GM13976 (cell line): ENCODE results near the gene MEX3A.

Experiments used
- DNase-seq: peaks from one replicate; pipeline ENCODE4 v3.0.0; 2012; ENCODE audit warnings: low spot score
- in situ Hi-C: fragments of 300-500 bp; cut with MboI; formaldehyde crosslinking; loops from one replicate; pipeline ENCODE4 v1.12.0; 2022; ENCODE audit warnings: low sequenced_read_pairs, mixed read lengths, inconsistent platforms; ENCODE audit not compliant: unreplicated experiment
- TF ChIP-seq, protein P1 (sequence below): IDR thresholded peaks from 2 replicates; pipeline ENCODE4 v1.5.1; 2012; ENCODE audit warnings: borderline replicate concordance, mild to moderate bottlenecking; ENCODE audit not compliant: insufficient read depth; ENCODE audit errors: extremely low read depth, missing control alignments, control extremely low read depth

The MEX3A gene

GRCh38 chr1:156091610-156092009 lies 9.3 kb upstream of the MEX3A start:
- TF ChIP-seq, protein P1, sequence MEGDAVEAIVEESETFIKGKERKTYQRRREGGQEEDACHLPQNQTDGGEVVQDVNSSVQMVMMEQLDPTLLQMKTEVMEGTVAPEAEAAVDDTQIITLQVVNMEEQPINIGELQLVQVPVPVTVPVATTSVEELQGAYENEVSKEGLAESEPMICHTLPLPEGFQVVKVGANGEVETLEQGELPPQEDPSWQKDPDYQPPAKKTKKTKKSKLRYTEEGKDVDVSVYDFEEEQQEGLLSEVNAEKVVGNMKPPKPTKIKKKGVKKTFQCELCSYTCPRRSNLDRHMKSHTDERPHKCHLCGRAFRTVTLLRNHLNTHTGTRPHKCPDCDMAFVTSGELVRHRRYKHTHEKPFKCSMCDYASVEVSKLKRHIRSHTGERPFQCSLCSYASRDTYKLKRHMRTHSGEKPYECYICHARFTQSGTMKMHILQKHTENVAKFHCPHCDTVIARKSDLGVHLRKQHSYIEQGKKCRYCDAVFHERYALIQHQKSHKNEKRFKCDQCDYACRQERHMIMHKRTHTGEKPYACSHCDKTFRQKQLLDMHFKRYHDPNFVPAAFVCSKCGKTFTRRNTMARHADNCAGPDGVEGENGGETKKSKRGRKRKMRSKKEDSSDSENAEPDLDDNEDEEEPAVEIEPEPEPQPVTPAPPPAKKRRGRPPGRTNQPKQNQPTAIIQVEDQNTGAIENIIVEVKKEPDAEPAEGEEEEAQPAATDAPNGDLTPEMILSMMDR = no peak
- DNase-seq = no peak
- in situ Hi-C loops = loop anchor here (5.0 to 10.0 kb wide), 2 partner anchors 41 to 133 kb away; no protein-coding TSS in a partner anchor

DNA sequence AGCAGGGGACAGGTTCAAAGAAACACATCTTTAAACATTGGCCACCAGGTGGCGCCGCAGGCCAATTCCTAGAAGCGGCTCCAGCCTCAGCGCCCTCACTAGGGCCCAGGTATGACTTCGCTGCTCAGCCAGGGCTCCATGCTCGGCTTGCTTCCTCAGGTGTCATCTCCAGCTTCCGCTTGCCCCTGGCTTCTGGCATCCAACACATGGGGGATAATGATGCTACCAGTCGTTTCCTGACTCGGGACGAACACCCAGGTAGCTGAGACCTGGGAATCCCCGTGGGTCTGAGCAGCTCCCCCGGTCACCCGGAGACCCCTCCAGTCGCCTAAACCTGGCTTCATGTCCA lies 8.5 kb upstream of the MEX3A start:
- TF ChIP-seq, protein P1 = peak; percentile 59
- in situ Hi-C loops = loop anchor here (5.0 to 10.0 kb wide), 2 partner anchors 41 to 134 kb away; no protein-coding TSS in a partner anchor
- peak; percentile 86 for DNase-seq

- TF ChIP-seq, protein P1 = no peak
- in situ Hi-C loops = loop anchor here (5.0 to 10.0 kb wide), 2 partner anchors 42 to 135 kb away; no protein-coding TSS in a partner anchor
- no peak for DNase-seq
Observed at GRCh38 chr1:156090138-156090839, 8.0 kb upstream of the MEX3A start.

DNA sequence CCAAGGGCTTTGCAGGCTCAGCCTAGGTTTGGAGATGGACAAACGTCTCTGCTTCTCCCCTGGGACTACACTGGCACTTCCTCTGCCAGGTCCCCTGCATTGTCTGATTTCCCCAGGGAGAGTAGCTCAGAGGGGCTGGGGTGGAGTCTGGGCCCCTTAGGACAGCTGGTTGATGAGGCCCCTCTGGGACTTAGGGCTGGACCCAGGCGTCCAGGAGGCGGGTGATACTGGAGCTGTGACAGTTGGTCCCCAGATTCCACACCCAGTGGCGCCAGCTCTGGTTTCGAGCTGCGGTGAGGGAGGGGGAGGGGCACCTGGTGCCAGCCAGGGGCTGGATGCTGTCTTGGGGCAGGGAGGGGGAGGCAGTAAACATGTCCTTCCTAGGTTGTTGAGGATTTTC lies 7.4 kb upstream of the MEX3A start:
- no peak for DNase-seq
- TF ChIP-seq, protein P1 = no peak
- in situ Hi-C loops = loop anchor here (5.0 to 10.0 kb wide), 2 partner anchors 43 to 135 kb away; no protein-coding TSS in a partner anchor

DNA sequence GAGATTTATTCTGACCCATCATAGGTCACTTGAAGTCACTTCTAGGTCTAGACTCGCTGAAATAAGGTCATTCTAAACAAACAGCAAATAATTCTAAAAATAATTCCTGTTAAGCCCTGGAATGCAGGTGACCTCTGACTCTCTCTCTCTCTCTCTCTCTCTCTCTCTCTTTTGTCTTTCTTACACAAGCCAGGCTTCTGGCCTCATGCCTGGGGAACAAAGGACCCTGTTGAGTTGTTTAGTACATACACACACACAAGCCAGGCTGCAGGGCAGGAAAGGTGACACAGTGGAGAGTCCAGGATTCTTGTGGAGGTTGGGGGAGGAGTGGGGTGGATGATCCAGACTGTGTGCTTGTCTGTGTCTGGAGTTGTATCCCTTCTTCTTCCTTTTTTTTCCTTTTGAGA lies 4.0 kb upstream of the MEX3A start:
- in situ Hi-C loops = no loop called here
- TF ChIP-seq, protein P1 = no peak
- DNase-seq = no peak

DNA sequence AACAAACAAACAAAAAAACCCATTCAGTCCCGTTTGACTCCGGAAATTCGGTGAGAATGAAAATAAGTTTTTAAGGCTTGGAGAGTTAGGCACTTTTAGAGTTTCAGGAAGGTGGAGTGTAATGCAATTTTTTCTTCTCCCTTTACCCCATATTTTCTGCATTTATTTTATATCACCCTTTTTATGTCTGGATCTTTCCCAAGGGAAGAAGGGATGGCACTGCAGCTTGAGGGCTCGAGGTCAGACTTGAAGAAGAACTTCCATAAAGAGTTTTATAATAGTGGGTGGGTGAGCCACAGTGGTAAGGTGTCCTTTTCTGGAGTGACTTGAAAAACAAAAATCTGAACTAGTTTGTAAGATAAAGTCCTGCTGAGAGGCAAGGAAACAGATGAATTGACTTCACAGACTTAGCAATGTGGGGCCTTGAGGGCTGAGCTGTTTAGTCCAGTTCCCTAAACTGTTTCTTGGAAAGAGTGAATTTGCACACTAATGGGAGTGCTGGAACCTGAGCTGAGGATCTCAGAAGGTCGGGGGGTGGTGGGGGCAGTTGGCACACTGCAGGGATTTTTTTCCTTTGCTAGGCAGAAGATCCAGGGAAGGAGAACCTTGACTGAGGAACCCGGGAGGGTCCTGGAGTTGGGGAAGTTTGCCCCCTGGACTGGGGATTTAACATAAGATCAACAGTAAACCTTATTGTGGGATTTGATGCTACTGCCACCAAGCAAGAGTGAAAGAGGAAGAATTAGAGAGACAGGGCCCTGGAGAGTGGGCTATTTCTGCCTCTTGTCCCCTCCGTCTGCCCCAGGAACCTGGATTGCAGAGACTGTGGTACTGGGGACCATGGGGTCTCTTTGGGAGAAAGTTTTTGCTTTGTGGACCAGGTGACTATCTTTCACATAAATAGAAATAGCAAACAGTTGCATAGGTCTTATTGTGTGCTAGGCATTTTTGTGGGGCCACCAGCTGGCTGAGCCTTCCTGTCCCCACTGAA lies 1.8 kb upstream of the MEX3A start:
- in situ Hi-C loops = no loop called here
- TF ChIP-seq, protein P1 = no peak
- no peak for DNase-seq
